Lower leg skin (tissue), 3 donors: ENCODE data around the gene RPL37A.

ENCODE experiments used
- POLR2A ChIP-seq, 2 donors: fragments of 450-650 bp; IDR thresholded peaks; one replicate each; pipeline ENCODE4 v1.6.1; 2016 to 2017; ENCODE audit warnings: antibody characterized with exemption in 2 of 2, mild to moderate bottlenecking in 1 of 2, moderate library complexity in 1 of 2
- TF ChIP-seq, protein P1 (sequence below), 3 donors: fragments of 450-650 bp; IDR thresholded peaks; one replicate each; pipeline ENCODE4 v1.5.1; 2016; ENCODE audit warnings: antibody characterized with exemption in 3 of 3, mild to moderate bottlenecking in 3 of 3, moderate library complexity in 2 of 3

DNA sequence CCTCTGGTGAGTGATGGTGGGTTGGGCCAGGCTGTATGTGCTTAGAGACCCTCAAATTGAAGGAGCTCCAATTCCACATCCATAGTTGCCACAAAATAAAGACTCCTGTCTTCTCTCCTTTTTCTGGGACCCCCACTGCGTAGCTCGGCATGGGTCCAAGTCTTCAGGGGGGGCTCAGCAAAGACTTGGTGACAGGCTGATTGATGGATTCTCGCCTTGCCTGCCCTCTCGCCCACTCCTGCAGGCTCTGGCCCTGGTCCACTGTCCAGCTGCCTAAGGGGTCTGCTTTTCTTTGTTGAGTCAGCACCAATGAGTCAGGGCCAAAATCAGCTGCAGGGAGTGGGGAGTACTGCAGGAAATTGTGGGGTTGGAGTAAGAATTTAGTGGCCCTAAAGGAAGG is 21.5 kb downstream of the RPL37A start:
- TF ChIP-seq, protein P1, sequence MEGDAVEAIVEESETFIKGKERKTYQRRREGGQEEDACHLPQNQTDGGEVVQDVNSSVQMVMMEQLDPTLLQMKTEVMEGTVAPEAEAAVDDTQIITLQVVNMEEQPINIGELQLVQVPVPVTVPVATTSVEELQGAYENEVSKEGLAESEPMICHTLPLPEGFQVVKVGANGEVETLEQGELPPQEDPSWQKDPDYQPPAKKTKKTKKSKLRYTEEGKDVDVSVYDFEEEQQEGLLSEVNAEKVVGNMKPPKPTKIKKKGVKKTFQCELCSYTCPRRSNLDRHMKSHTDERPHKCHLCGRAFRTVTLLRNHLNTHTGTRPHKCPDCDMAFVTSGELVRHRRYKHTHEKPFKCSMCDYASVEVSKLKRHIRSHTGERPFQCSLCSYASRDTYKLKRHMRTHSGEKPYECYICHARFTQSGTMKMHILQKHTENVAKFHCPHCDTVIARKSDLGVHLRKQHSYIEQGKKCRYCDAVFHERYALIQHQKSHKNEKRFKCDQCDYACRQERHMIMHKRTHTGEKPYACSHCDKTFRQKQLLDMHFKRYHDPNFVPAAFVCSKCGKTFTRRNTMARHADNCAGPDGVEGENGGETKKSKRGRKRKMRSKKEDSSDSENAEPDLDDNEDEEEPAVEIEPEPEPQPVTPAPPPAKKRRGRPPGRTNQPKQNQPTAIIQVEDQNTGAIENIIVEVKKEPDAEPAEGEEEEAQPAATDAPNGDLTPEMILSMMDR (IDR thresholded peaks at IDR 0.05): no peak
- TF ChIP-seq POLR2A (IDR thresholded peaks at IDR 0.05): no peak
